Measurements from ENCODE around the gene INAVA.

INAVA gene

DNA sequence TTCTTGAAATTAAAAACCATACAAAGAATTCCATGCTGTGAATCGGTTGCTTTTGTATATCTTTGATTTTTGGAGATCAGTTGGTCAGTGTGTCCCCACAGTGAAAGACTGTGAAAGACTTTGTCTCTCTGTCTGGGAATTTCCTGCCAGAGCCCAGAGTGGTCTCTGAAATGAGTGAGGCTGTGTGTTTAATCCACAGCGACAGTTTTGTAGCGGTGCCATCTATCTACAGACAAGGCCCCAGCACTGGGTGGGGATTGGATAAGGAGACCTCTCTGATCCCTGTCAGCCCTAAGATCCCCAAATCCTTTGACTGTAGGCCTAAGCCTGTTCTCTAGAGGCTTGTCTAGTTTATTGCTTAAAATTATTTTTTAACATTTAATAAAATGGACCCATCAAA is 11.6 kb upstream of the INAVA start:
- CTCF ChIA-PET, result no interaction called here
- no peak for TF ChIP-seq CTCF (IDR thresholded peaks at IDR 0.05; ENCODE audit: control extremely low read depth, extremely low read depth, low read depth, missing control alignments)
- POLR2A ChIA-PET, result interaction anchor here (0.6 kb wide), 1 partner anchor 8 kb away, joined by 3 read pairs; no protein-coding TSS in a partner anchor

DNA sequence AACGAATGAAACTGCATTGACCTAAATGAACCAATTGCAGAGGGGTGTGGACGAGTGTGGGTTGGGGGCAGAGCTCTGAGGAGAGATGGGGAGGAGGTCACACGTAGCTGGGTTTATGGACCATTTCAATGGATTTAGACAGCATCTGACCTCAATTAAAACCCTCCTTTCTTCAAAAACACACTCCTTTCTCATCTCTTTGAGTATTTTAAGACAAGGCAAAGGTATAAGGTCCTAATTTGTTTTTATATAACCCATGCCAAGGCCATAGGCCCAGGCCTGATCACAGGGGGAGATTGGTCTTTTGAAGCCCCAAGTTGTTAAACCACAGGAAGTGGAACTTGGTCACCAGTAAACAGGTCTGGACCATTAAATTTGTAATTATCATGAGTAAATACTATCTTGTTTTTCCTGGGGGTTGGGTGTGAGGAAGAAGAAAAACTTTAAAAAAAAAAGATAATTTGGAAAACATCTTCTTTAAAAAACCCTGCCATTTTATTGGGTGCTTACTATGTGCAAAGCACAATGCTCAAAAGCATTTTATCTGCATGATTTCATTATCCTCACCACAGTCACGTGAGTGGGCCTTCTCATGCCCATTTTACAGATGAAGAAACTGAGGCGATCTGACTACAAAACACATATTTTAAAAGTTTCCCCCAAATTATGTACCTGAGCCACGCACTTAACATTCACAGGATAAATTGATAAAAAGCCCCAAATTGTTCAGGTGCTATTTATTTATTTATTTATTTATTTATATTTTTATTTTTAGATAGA is 8.9 kb upstream of the INAVA start:
- ChIA-PET POLR2A (no interaction called here), CTCF (no interaction called here)
- no peak for TF ChIP-seq CTCF (IDR thresholded peaks at IDR 0.05; ENCODE audit: control extremely low read depth, extremely low read depth, low read depth, missing control alignments)
- DNase-seq (ENCODE audit: extremely low spot score), result no peak

More for the DNA sequence above, 11.6 kb upstream of the INAVA start:
- no peak for DNase-seq (ENCODE audit: extremely low spot score)

DNA sequence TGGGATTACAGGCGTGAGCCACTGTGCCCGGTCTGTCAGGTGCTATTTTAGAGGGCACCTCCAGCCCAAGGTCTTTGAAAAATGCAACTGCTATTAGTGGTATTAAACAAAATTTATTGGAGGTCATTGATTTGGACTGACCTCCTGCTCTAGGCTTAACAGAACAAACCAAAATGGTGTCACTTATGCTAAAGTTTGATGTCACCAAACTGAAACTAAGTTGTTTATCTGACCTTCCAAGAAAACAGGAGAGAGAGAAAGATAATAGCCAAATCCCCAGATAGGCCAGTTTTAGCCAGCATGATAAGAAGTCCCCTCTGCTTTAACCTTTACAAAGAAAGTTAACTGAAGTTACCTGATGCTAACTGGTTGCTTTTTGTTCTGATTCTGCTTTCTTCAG is 8.1 kb upstream of the INAVA start:
- POLR2A ChIA-PET, result no interaction called here
- DNase-seq (ENCODE audit: extremely low spot score), result no peak
- CTCF ChIA-PET, result interaction anchor here (5.5 kb wide), 1 partner anchor 9 kb away, joined by 63 read pairs; no protein-coding TSS in a partner anchor
- no peak for TF ChIP-seq CTCF (IDR thresholded peaks at IDR 0.05; ENCODE audit: control extremely low read depth, extremely low read depth, low read depth, missing control alignments)

GRCh38 chr1:200887036-200887435 is 7.7 kb upstream of the INAVA start:
- DNase-seq (ENCODE audit: extremely low spot score), result no peak

DNA sequence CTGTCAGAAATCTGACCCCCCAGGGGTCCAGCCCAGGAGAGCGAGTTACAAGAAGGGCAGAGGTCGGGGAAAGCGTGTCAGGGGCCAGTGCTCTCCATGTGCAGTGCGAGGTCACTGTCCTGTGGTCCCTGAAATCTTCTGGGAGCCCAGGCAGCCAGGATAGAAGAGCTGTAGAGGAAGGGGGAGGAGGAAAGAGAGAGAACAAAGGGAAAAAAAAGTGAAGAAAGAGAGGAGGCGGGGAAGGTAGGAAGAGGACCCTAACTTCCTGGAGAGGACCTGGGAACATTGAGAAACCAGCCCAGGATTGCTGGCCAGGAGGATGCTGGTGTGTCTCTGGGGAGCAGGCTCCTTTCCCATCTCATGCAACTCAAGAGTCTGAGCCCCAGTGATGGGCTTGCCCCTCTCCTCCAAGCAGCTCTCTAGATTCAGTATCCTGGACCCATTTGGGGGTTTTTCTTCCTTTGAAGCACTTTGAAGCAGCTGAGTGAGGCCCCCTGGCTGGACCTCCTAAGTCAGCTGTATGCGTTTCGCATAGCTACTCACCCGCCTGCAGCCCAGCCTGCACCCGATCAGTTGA is 6.8 kb upstream of the INAVA start:
- DNase-seq (ENCODE audit: extremely low spot score), result no peak
- ChIA-PET POLR2A (interaction anchor here (0.9 to 1.0 kb wide), 2 partner anchors 11 to 22 kb away, joined by 3 to 4 read pairs; no protein-coding TSS in a partner anchor), CTCF (interaction anchor here (0.9 to 5.5 kb wide), 15 partner anchors 10 to 265 kb away, joined by 3 to 63 read pairs (median 4); no protein-coding TSS in a partner anchor)
- TF ChIP-seq CTCF (IDR thresholded peaks at IDR 0.05; ENCODE audit: control extremely low read depth, extremely low read depth, low read depth, missing control alignments), result no peak

More at GRCh38 chr1:200887036-200887435, 7.7 kb upstream of the INAVA start:
- TF ChIP-seq CTCF (IDR thresholded peaks at IDR 0.05; ENCODE audit: control extremely low read depth, extremely low read depth, low read depth, missing control alignments), result no peak
- ChIA-PET CTCF (interaction anchor here (5.5 kb wide), 1 partner anchor 9 kb away, joined by 63 read pairs; no protein-coding TSS in a partner anchor), POLR2A (no interaction called here)

GRCh38 chr1:200888349-200888838 is 6.3 kb upstream of the INAVA start:
- POLR2A ChIA-PET, result interaction anchor here (0.9 to 1.0 kb wide), 2 partner anchors 11 to 22 kb away, joined by 3 to 4 read pairs; no protein-coding TSS in a partner anchor
- TF ChIP-seq CTCF (IDR thresholded peaks at IDR 0.05; ENCODE audit: control extremely low read depth, extremely low read depth, low read depth, missing control alignments), result no peak
- CTCF ChIA-PET, result interaction anchor here (0.9 to 5.5 kb wide), 16 partner anchors 10 to 266 kb away, joined by 3 to 63 read pairs (median 4); no protein-coding TSS in a partner anchor
- peak; percentile 82 for DNase-seq (ENCODE audit: extremely low spot score)
